Measurements from ENCODE around the gene KCNQ1.

The KCNQ1 gene

GRCh38 chr11:2706321-2706720 lies 261.5 kb downstream of the KCNQ1 start:
- TF ChIP-seq CTCF (IDR thresholded peaks at IDR 0.05) = no peak

- TF ChIP-seq CTCF (IDR thresholded peaks at IDR 0.05) = no peak
Measured at GRCh38 chr11:2707736-2708135, 262.9 kb downstream of the KCNQ1 start.

GRCh38 chr11:2708151-2708581 lies 263.4 kb downstream of the KCNQ1 start:
- no peak for TF ChIP-seq CTCF (IDR thresholded peaks at IDR 0.05)

DNA sequence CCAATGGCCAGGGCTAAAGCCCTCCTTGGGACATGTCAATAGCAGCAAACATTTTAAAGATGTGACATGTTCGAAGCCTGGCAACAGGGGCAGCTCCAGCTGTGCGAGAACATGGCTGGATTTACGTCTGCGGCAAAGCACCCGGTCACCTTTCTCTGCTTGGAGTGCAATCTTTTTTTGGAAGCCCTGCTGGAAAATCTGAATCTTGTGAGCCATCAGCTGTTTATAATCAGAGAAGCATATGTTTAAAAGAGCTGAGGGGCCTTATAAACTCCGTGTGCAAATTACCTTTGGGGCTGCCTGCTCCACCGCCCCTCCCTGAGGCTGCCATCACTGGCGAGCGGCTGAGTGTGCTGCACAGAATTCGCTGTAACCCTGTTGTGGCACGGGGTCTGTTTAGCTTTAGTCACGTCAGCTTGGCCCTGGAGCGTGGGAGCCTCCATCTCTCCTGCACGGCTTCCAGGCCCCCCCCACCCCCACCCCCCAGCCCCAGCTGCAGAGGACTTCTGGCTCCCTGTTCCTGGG lies 264.0 kb downstream of the KCNQ1 start:
- TF ChIP-seq CTCF (IDR thresholded peaks at IDR 0.05) = no peak

DNA sequence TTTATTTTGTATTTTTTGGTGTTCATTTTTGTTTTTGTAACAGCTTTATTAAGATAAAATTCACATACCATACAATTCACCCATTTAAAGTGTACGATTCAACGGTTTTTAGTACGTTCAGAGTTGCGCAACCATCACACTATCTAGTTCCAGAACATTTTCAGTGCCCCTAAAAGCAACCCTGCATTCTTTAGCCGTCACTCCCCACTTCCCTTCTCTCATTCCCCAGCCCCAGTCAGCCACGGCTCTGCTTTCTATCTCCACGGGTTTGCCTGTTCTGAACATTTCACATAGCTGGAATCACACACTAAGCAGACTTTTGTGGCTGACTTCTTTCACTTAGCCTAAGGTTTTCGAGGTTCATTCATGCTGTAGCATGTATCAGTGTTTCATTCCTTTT lies 264.6 kb downstream of the KCNQ1 start:
- no peak for TF ChIP-seq CTCF (IDR thresholded peaks at IDR 0.05)

DNA sequence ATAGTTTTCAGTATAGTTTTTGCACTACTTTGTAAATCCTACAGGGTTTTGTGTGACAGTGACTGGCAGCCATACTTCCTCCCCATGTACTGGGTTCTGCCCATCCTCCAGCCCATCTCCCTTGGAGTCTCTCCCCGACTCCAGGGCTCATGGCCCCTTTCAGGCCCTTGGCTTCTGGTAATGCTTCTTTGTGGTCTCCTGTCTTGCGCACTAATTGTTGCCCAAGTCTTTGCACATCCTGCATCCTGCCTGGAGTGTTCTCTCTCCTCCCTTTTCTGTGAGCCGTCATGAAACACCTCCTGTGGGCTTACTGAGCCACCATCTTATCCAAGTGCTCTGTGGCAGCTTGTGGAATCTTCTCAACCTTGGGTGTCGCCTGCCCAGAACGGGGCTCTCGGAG lies 266.4 kb downstream of the KCNQ1 start:
- no peak for TF ChIP-seq CTCF (IDR thresholded peaks at IDR 0.05)

DNA sequence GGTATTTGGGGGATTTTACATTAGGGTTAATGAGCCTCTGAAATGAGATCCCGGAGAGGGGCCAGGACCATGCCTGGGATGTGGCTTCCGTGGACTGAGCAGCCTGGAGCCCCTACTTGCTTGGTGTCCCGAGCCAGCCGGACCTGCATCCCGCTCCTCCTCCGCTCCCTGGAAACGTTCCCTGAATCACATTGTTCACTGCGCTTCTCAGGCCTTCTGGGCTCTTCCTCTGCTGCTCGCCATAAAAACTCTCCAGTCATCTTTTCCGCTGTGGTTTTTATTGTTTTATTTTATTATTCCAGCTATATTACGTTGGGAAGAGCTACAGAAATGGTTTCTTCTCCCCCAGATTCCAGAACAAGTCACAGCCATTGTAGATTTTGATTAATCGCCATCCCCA lies 268.3 kb downstream of the KCNQ1 start:
- no peak for TF ChIP-seq CTCF (IDR thresholded peaks at IDR 0.05)
